H1 (cell line): ENCODE results near the gene COL4A4. TPM values are rescaled to one million over a fixed set of nuclear protein-coding genes. Genes with fewer than 3 reads are reported as not detected.

ENCODE experiments used
- ASH2L ChIP-seq: fragments of 200-600, 300-600 bp; sonication (generic); IDR thresholded peaks from one replicate; pipeline ENCODE4 v1.7.1; 2017; ENCODE audit warnings: low read length
- CHD7 ChIP-seq: fragments of 300-600 bp; sonication (generic); IDR thresholded peaks from 2 replicates; pipeline ENCODE4 v1.7.1; 2012; ENCODE audit warnings: low read length, moderate library complexity, mild to moderate bottlenecking, inconsistent platforms; ENCODE audit not compliant: insufficient replicate concordance
- CTCF ChIP-seq, 3 experiments: IDR thresholded peaks; 1 replicate in 2 of 3; 2 replicates in 1 of 3; pipeline versions ENCODE4 v1.5.1 to v1.6.1; 2011; ENCODE audit warnings: low read length in 3 of 3, mild to moderate bottlenecking in 3 of 3, inconsistent platforms in 2 of 3, low read depth in 1 of 3, moderate library complexity in 1 of 3; ENCODE audit not compliant: insufficient read depth in 1 of 3; ENCODE audit errors: control extremely low read depth in 1 of 3
- JUND ChIP-seq: IDR thresholded peaks from 2 replicates; pipeline ENCODE4 v1.6.1; 2011; ENCODE audit warnings: mild to moderate bottlenecking, improper control_type of control experiment, low read length
- MAFK ChIP-seq: IDR thresholded peaks from 2 replicates; pipeline ENCODE4 v1.6.1; 2012; ENCODE audit warnings: low read depth, mild to moderate bottlenecking, improper control_type of control experiment, low read length
- NRF1 ChIP-seq: IDR thresholded peaks from 2 replicates; pipeline ENCODE4 v1.6.1; 2011; ENCODE audit warnings: mild to moderate bottlenecking, low read depth, low read length, improper control_type of control experiment
- TBP ChIP-seq: IDR thresholded peaks from 2 replicates; pipeline ENCODE4 v1.6.1; 2011; ENCODE audit warnings: low read depth, low read length, improper control_type of control experiment
- USF2 ChIP-seq: IDR thresholded peaks from 2 replicates; pipeline ENCODE4 v1.6.1; 2011; ENCODE audit warnings: low read length, improper control_type of control experiment
- YY1 ChIP-seq: IDR thresholded peaks from 2 replicates; pipeline ENCODE4 v1.6.1; 2011; ENCODE audit warnings: low read depth, mild to moderate bottlenecking, low read length
- polyA plus RNA-seq, 7 experiments: library from polyadenylated mRNA; depleted of rRNA in 3 of 7; stranded (reverse) in 5 of 7; unstranded in 2 of 7; fragments of >200 nt in 5 of 7; fragments of 200-250 nt in 2 of 7; gene quantifications; 1 replicate in 5 of 7; 2 replicates in 1 of 7; 4 replicates in 1 of 7; pipeline versions ENCODE4 v1.2.1 to v1.2.3, GENCODE V29; 2011 to 2013; ENCODE audit warnings: missing spikeins in 2 of 7, mixed read lengths in 2 of 7
- total RNA-seq: library from RNA; stranded (reverse); fragmentation: NEBNext Ultra II Directional; extraction: Animal tissue kit (Norgen Biotek cat#: 25700); gene quantifications from 2 replicates; pipeline ENCODE4 v1.2.1, GENCODE V29; 2021

The COL4A4 gene
- total and polyA plus RNA-seq, 2 of the 8 experiments (the other 6 are each of a cell fraction or from before 2014, with no cell fraction given), result 0.33 to 1.7 TPM

GRCh38 chr2:227186751-227187150 lies 22.7 kb upstream of the COL4A4 start (continued):
- no peak for TF ChIP-seq CHD7
- no peak for TF ChIP-seq NRF1
- no peak for TF ChIP-seq USF2
- no peak for TF ChIP-seq TBP
- no peak for TF ChIP-seq JUND
- no peak for TF ChIP-seq YY1
- no peak for TF ChIP-seq CTCF (IDR thresholded peaks at IDR 0.05; ENCODE audit: control extremely low read depth in 1 of 3, insufficient read depth in 1 of 3, low read depth in 1 of 3, low read length in 3 of 3)
- no peak for TF ChIP-seq MAFK
- TF ChIP-seq ASH2L, result no peak
